Smooth muscle cell (in vitro differentiated cells): ENCODE results near the gene VASH1. TPM values are rescaled to one million over a fixed set of nuclear protein-coding genes. Genes with fewer than 3 reads are reported as not detected.

ENCODE experiments used
- DNase-seq: peaks from one replicate; lab custom pipeline; 2025; ENCODE audit not compliant: unreplicated experiment; lab: John Stamatoyannopoulos, UW
- H2AFZ ChIP-seq: fragments of 200-600 bp; sonication (generic); 2 replicates; pipeline ENCODE4 v1.6.0; 2016; ENCODE audit warnings: antibody characterized with exemption, low read depth, mild to moderate bottlenecking
- H3F3A ChIP-seq: fragments of 200-600 bp; sonication (generic); 2 replicates; pipeline ENCODE4 v1.6.0; 2017; ENCODE audit warnings: antibody characterized with exemption, low read depth
- H3K27ac ChIP-seq: fragments of 200-600 bp; sonication (generic); 2 replicates; pipeline ENCODE4 v1.5.1; 2016; ENCODE audit warnings: low read depth, mild to moderate bottlenecking
- H3K27me3 ChIP-seq: fragments of 200-600 bp; sonication (generic); 2 replicates; pipeline ENCODE4 v1.6.1; 2016; ENCODE audit warnings: low read depth, mild to moderate bottlenecking
- H3K36me3 ChIP-seq: fragments of 200-600 bp; sonication (generic); 2 replicates; pipeline ENCODE4 v1.5.1; 2016; ENCODE audit warnings: low read depth
- H3K4me1 ChIP-seq: fragments of 200-600 bp; sonication (generic); 2 replicates; pipeline ENCODE4 v1.5.1; 2016; ENCODE audit warnings: low read depth
- H3K4me2 ChIP-seq: fragments of 200-600 bp; sonication (generic); 2 replicates; pipeline ENCODE4 v1.6.0; 2016; ENCODE audit warnings: mild to moderate bottlenecking
- H3K4me3 ChIP-seq: fragments of 200-600 bp; sonication (generic); 2 replicates; pipeline ENCODE4 v1.5.1; 2016; ENCODE audit warnings: mild to moderate bottlenecking
- H3K79me2 ChIP-seq: fragments of 200-600 bp; sonication (generic); 2 replicates; pipeline ENCODE4 v1.6.0; 2016; ENCODE audit warnings: low read depth, mild to moderate bottlenecking
- H3K9ac ChIP-seq: fragments of 200-600 bp; sonication (generic); 2 replicates; pipeline ENCODE4 v1.6.0; 2016; ENCODE audit warnings: low read depth
- H3K9me3 ChIP-seq: fragments of 200-600 bp; sonication (generic); replicated peaks from 2 replicates; pipeline ENCODE4 v1.5.1; 2016; ENCODE audit warnings: low read depth
- H4K20me1 ChIP-seq: fragments of 200-600 bp; sonication (generic); 2 replicates; pipeline ENCODE4 v1.6.0; 2016; ENCODE audit warnings: low read depth
- CTCF ChIP-seq: fragments of 200-600 bp; sonication (generic); IDR thresholded peaks from 2 replicates; pipeline ENCODE4 v1.5.1; 2017; ENCODE audit warnings: borderline replicate concordance, mild to moderate bottlenecking, antibody characterized with exemption; ENCODE audit not compliant: insufficient read depth, poor library complexity, severe bottlenecking
- WGBS: methylation state at CpG from one replicate; pipeline ENCODE4 v1.1.7; 2016; ENCODE audit warnings: low lambda C conversion rate; 5-methylcytosine and 5-hydroxymethylcytosine counted together
- polyA plus RNA-seq: library from polyadenylated mRNA; unstranded; fragments of >200 nt; fragmentation: Nextera tagmentation; extraction: Ambion mirVana; gene quantifications from 2 replicates; pipeline ENCODE4 v1.2.1, GENCODE V29; 2016
- total RNA-seq: library from RNA; depleted of rRNA; stranded (reverse); fragments of >200 nt; gene quantifications from 2 replicates; pipeline ENCODE4 v1.2.3, GENCODE V29; 2014

VASH1 gene
- total and polyA plus RNA-seq, 2 experiments from 2014 or later: 23.8 to 39.3 TPM

- no peaks in the 10 kb centered on the region for H3K79me2 ChIP-seq
- DNase-seq: no peak
- H3K9me3 ChIP-seq: no peaks in the 10 kb centered on the region
- no peak for TF ChIP-seq CTCF
- H3F3A ChIP-seq: no peaks in the 10 kb centered on the region
- H3K4me1 ChIP-seq: no peaks in the 10 kb centered on the region
- WGBS: 71% methylated on average over 6 of the region's 6 CpGs
- no peaks in the 10 kb centered on the region for H3K36me3 ChIP-seq
- no peak overlapping the region for H3K4me3 ChIP-seq
- H3K9ac ChIP-seq: no peak overlapping the region
- no peak overlapping the region for H3K27ac ChIP-seq
- no peak overlapping the region for H3K4me2 ChIP-seq
- no peak overlapping the region for H2AFZ ChIP-seq
- no peaks in the 10 kb centered on the region for H3K27me3 ChIP-seq
- no peaks in the 10 kb centered on the region for H4K20me1 ChIP-seq
Measured at GRCh38 chr14:76752744-76753143, 8.5 kb upstream of the VASH1 start.

DNA sequence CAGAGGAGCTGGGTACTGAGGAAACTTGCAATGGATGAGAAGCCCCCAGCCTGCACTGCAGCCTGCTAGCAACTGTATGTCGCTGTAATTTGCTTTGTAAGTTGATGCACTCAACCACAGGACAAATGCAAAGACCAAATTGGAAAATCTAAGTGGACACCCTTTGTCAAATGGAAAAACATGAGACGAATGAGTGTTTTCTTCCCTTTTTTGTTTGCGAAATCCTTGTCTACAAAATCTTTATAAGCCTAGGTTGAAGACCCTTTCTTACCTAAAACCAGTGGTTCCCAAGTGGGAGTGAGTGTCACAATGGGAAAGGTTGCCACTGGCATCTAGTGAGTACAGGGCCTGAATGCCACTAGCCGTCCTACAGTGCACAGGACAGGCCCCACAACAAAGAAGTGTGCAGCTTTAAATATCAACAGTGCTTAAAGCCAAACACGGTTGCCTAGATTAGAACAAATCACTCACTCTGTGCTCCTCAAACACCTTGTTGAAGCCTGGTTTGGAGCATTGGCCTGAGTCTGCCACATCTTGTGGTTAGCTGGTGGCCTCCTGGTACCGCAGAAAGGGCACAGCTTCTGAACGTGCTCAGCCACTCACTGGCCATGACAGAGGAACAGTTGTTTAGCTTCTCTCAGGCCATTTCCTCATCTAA lies 7.6 kb upstream of the VASH1 start:
- no peak overlapping the region for H3K27ac ChIP-seq
- no peak overlapping the region for H3K4me3 ChIP-seq
- no peaks in the 10 kb centered on the region for H3K9me3 ChIP-seq
- H2AFZ ChIP-seq: no peak overlapping the region
- H3F3A ChIP-seq: no peaks in the 10 kb centered on the region
- TF ChIP-seq CTCF: no peak
- H3K79me2 ChIP-seq: no peaks in the 10 kb centered on the region
- no peaks in the 10 kb centered on the region for H3K4me1 ChIP-seq
- H3K4me2 ChIP-seq: no peak overlapping the region
- WGBS: 90% methylated on average over 7 of the region's 7 CpGs
- no peaks in the 10 kb centered on the region for H3K36me3 ChIP-seq
- H3K9ac ChIP-seq: no peak overlapping the region
- no peak for DNase-seq
- H3K27me3 ChIP-seq: no peaks in the 10 kb centered on the region
- H4K20me1 ChIP-seq: no peaks in the 10 kb centered on the region

GRCh38 chr14:76754586-76754985 lies 6.7 kb upstream of the VASH1 start:
- Histone ChIP-seq H3K36me3 (no peaks in the 10 kb centered on the region), H3K79me2 (no peaks in the 10 kb centered on the region), H3F3A (no peaks in the 10 kb centered on the region), H3K4me1 (no peaks in the 10 kb centered on the region), H3K9ac (no peak overlapping the region), H3K4me2 (no peak overlapping the region), H3K9me3 (no peaks in the 10 kb centered on the region), H3K27me3 (no peaks in the 10 kb centered on the region), H4K20me1 (no peaks in the 10 kb centered on the region), H2AFZ (no peak overlapping the region), H3K27ac (no peak overlapping the region), H3K4me3 (no peak overlapping the region)
- DNase-seq: no peak
- TF ChIP-seq CTCF: no peak
- WGBS: 86% methylated on average over 7 of the region's 7 CpGs
